ENCODE data around the gene ZNF438.

Gene ZNF438

GRCh38 chr10:30873411-30873810 lies 158.3 kb downstream of the ZNF438 start:
- no peak for DNase-seq

GRCh38 chr10:30870896-30871295 lies 160.8 kb downstream of the ZNF438 start:
- no peak for DNase-seq

GRCh38 chr10:30869566-30869965 lies 162.1 kb downstream of the ZNF438 start:
- no peak for DNase-seq

GRCh38 chr10:30868611-30869010 lies 163.1 kb downstream of the ZNF438 start:
- DNase-seq, result no peak

- DNase-seq, result no peak
These were observed 164.8 kb downstream of the ZNF438 start for GRCh38 chr10:30866896-30867295.

GRCh38 chr10:30865141-30865926 lies 166.3 kb downstream of the ZNF438 start:
- DNase-seq, result no peak

- no peak for DNase-seq
These were observed 168.0 kb downstream of the ZNF438 start for GRCh38 chr10:30863516-30864210.

- no peak for DNase-seq
These were observed 169.2 kb downstream of the ZNF438 start for GRCh38 chr10:30862486-30862885.

- no peak for DNase-seq
These were observed 169.7 kb downstream of the ZNF438 start for GRCh38 chr10:30861976-30862375.

GRCh38 chr10:30861221-30861620 lies 170.4 kb downstream of the ZNF438 start:
- DNase-seq, result no peak

GRCh38 chr10:30858499-30858898 lies 173.2 kb downstream of the ZNF438 start:
- DNase-seq, result no peak

GRCh38 chr10:30857803-30858202 lies 173.9 kb downstream of the ZNF438 start:
- no peak for DNase-seq

- no peak for DNase-seq
These were observed 176.5 kb downstream of the ZNF438 start for GRCh38 chr10:30855131-30855530.

- no peak for DNase-seq
These were observed 177.0 kb downstream of the ZNF438 start for GRCh38 chr10:30854656-30855055.

- no peak for DNase-seq
These were observed 178.6 kb downstream of the ZNF438 start for GRCh38 chr10:30853066-30853465.

- no peak for DNase-seq
These were observed 180.9 kb downstream of the ZNF438 start for GRCh38 chr10:30850776-30851175.

- no peak for DNase-seq
These were observed 182.2 kb downstream of the ZNF438 start for GRCh38 chr10:30849231-30850035.

- no peak for DNase-seq
These were observed 183.2 kb downstream of the ZNF438 start for GRCh38 chr10:30848396-30849032.

- no peak for DNase-seq
These were observed 184.0 kb downstream of the ZNF438 start for GRCh38 chr10:30847642-30848041.

GRCh38 chr10:30847199-30847598 lies 184.5 kb downstream of the ZNF438 start:
- no peak for DNase-seq

GRCh38 chr10:30846710-30847109 lies 185.0 kb downstream of the ZNF438 start:
- DNase-seq, result no peak

GRCh38 chr10:30842894-30843293 lies 188.8 kb downstream of the ZNF438 start:
- DNase-seq, result no peak

- no peak for DNase-seq
These were observed 189.5 kb downstream of the ZNF438 start for GRCh38 chr10:30842185-30842584.

Measured in GDM1 (cell line).